Measurements from ENCODE around the gene NEK5.

Gene NEK5

DNA sequence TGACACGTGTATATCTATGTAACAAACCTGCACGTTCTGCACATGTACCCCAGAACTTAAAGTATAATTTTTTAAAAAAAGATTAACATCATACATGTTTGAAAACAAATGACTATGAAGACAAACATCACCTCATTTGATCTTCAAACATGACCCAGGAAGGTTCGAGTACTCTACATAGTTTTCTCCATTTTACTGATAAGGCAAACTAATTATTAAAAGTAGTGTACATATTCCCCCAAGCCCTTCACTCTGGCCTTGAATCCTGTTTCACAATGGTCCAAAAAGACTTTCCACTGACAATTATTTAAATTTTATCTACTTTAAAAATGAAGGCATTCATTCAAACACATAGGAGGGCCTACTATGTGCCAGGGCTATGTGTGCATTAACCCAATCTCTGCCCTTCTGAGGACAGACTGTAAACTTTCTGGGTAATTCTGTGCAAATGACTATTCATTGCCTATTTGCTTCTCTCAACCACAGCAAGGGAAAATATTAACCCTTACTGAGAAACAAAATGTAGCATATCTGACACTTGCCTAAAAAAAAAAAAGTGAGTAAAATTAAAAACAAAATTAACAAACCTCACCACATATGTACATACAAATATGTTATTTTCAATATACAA, 139.8 kb downstream of the NEK5 start:
- no peaks in the 10 kb centered on the region for H4K20me1 ChIP-seq (ENCODE audit: insufficient read depth, low read length)
- H3K36me3 ChIP-seq (ENCODE audit: insufficient read depth, low read length): no peaks in the 10 kb centered on the region
- TF ChIP-seq EZH2 (IDR thresholded peaks at IDR 0.05; ENCODE audit: borderline replicate concordance, low read depth, low read length, severe bottlenecking): no peak
- TF ChIP-seq, protein P1, sequence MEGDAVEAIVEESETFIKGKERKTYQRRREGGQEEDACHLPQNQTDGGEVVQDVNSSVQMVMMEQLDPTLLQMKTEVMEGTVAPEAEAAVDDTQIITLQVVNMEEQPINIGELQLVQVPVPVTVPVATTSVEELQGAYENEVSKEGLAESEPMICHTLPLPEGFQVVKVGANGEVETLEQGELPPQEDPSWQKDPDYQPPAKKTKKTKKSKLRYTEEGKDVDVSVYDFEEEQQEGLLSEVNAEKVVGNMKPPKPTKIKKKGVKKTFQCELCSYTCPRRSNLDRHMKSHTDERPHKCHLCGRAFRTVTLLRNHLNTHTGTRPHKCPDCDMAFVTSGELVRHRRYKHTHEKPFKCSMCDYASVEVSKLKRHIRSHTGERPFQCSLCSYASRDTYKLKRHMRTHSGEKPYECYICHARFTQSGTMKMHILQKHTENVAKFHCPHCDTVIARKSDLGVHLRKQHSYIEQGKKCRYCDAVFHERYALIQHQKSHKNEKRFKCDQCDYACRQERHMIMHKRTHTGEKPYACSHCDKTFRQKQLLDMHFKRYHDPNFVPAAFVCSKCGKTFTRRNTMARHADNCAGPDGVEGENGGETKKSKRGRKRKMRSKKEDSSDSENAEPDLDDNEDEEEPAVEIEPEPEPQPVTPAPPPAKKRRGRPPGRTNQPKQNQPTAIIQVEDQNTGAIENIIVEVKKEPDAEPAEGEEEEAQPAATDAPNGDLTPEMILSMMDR (IDR thresholded peaks at IDR 0.05; ENCODE audit: borderline replicate concordance, extremely low read depth, low read length, poor library complexity, severe bottlenecking): no peak
- H3K9me3 ChIP-seq (ENCODE audit: insufficient read depth, low read length, severe bottlenecking): no peaks in the 10 kb centered on the region
- no peak overlapping the region for H3K4me2 ChIP-seq (ENCODE audit: insufficient read depth, low read length)
- no peak overlapping the region for H3K27ac ChIP-seq (ENCODE audit: low read length)
- DNase-seq (no peak), ATAC-seq (ENCODE audit: insufficient read depth, low read depth) (no peak)
- H3K27me3 ChIP-seq (ENCODE audit: insufficient read depth, low read length, poor library complexity): no peaks in the 10 kb centered on the region
- no peak overlapping the region for H3K4me3 ChIP-seq (ENCODE audit: low read depth in 1 of 2, low read length in 2 of 2)
- no peak overlapping the region for H3K9ac ChIP-seq (ENCODE audit: low read depth, low read length)
- H3K79me2 ChIP-seq (ENCODE audit: insufficient read depth, low read length): no peaks in the 10 kb centered on the region
- no peaks in the 10 kb centered on the region for H3K4me1 ChIP-seq (ENCODE audit: insufficient read depth, low read length)
- H2AFZ ChIP-seq (ENCODE audit: low read depth, low read length): no peak overlapping the region
